ENCODE results near the gene TMEM87B. TPM values are rescaled to one million over a fixed set of nuclear protein-coding genes. Genes with fewer than 3 reads are reported as not detected.
A peak's percentile ranks its signal among the peaks of the same experiment; 100 is the strongest.

Gene TMEM87B
- total RNA-seq, 1 donor = 112 TPM

GRCh38 chr2:112089375-112089774, 34.3 kb downstream of the TMEM87B start:
- no peak for DNase-seq (ENCODE audit: low read depth)
- H3K4me3 ChIP-seq (ENCODE audit: low read depth, low read length) = no peak overlapping the region
- no peak for TF ChIP-seq CTCF (IDR thresholded peaks at IDR 0.05; ENCODE audit: insufficient read depth, low read depth, low read length)

GRCh38 chr2:112092286-112093041, 37.4 kb downstream of the TMEM87B start:
- DNase-seq (ENCODE audit: low read depth) = peak; percentile 33
- H3K4me3 ChIP-seq (ENCODE audit: low read depth, low read length) = no peak overlapping the region
- TF ChIP-seq CTCF (IDR thresholded peaks at IDR 0.05; ENCODE audit: insufficient read depth, low read depth, low read length) = no peak

- no peak for TF ChIP-seq CTCF (IDR thresholded peaks at IDR 0.05; ENCODE audit: insufficient read depth, low read depth, low read length)
- peak; percentile 35 for DNase-seq (ENCODE audit: low read depth)
- no peak overlapping the region for H3K4me3 ChIP-seq (ENCODE audit: low read depth, low read length)
Observed at GRCh38 chr2:112093216-112093615, 38.1 kb downstream of the TMEM87B start.

- no peak for TF ChIP-seq CTCF (IDR thresholded peaks at IDR 0.05; ENCODE audit: insufficient read depth, low read depth, low read length)
- DNase-seq (ENCODE audit: low read depth) = peak; percentile 38
- H3K4me3 ChIP-seq (ENCODE audit: low read depth, low read length) = no peak overlapping the region
Observed at GRCh38 chr2:112095681-112096080, 40.6 kb downstream of the TMEM87B start.

- no peak for DNase-seq (ENCODE audit: low read depth)
- no peak for TF ChIP-seq CTCF (IDR thresholded peaks at IDR 0.05; ENCODE audit: insufficient read depth, low read depth, low read length)
- no peak overlapping the region for H3K4me3 ChIP-seq (ENCODE audit: low read depth, low read length)
Observed at GRCh38 chr2:112096098-112096497, 41.0 kb downstream of the TMEM87B start.

GRCh38 chr2:112108178-112108832, 53.2 kb downstream of the TMEM87B start:
- DNase-seq (ENCODE audit: low read depth) = no peak
- no peak for TF ChIP-seq CTCF (IDR thresholded peaks at IDR 0.05; ENCODE audit: insufficient read depth, low read depth, low read length)
- no peak overlapping the region for H3K4me3 ChIP-seq (ENCODE audit: low read depth, low read length)
